Body of pancreas (tissue), 4 donors: ENCODE results near the gene MLLT11.

Source experiments
- POLR2A ChIP-seq, 3 donors: fragments of 450-650 bp; IDR thresholded peaks; one replicate each; pipeline ENCODE4 v1.6.1; 2016; ENCODE audit warnings: antibody characterized with exemption in 3 of 3, mild to moderate bottlenecking in 2 of 3
- TF ChIP-seq, protein P1 (sequence below), 7 experiments: fragments of 450-650 bp in 4 of 7; fragments of 200-600 bp in 3 of 7; sonication (generic) in 3 of 7; IDR thresholded peaks; one replicate each; pipeline ENCODE4 v1.5.1; 2016 to 2019; ENCODE audit warnings: antibody characterized with exemption in 7 of 7

DNA sequence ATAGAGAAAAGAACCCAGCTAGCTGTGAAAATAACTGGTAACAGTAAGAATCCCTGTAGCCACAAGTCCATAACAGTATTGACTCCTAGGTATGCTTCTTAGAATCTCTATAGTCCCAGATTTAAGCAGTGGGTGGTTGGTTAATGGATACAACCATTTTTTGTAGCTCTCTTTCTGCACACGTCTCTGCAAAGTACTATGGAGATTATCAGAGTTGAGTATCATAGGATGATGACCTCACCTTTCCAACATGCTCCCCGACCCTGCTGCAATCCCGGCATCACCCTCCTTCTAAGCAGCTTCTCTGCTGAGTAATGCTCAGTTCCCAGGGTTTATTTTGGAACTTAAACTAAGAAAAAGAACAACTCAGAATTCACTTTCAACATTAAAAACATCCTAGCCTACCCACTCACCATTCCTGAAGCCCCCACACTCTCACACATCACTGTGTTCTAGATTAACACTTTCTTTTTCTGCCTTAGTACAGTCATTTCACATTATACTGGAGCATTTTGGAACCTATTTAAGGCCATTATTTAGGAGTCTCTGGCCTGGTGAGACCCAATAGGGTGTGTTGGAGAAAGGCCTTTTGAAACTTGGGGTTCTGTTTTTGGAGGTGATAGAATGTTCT, 2.7 kb downstream of the MLLT11 start:
- TF ChIP-seq, protein P1, sequence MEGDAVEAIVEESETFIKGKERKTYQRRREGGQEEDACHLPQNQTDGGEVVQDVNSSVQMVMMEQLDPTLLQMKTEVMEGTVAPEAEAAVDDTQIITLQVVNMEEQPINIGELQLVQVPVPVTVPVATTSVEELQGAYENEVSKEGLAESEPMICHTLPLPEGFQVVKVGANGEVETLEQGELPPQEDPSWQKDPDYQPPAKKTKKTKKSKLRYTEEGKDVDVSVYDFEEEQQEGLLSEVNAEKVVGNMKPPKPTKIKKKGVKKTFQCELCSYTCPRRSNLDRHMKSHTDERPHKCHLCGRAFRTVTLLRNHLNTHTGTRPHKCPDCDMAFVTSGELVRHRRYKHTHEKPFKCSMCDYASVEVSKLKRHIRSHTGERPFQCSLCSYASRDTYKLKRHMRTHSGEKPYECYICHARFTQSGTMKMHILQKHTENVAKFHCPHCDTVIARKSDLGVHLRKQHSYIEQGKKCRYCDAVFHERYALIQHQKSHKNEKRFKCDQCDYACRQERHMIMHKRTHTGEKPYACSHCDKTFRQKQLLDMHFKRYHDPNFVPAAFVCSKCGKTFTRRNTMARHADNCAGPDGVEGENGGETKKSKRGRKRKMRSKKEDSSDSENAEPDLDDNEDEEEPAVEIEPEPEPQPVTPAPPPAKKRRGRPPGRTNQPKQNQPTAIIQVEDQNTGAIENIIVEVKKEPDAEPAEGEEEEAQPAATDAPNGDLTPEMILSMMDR (IDR thresholded peaks at IDR 0.05) = no peak
- TF ChIP-seq POLR2A (IDR thresholded peaks at IDR 0.05) = no peak
